NT2/D1 (cell line): ENCODE measurements around the gene P2RX1.
A peak's percentile ranks its signal among the peaks of the same experiment; 100 is the strongest.

Experiments
- DNase-seq: peaks from one replicate; pipeline ENCODE4 v3.0.0-alpha.2; 2011; ENCODE audit warnings: low read depth, low spot score
- H3K27me3 ChIP-seq: 2 replicates; pipeline ENCODE4 v1.6.0; 2011; ENCODE audit warnings: mild to moderate bottlenecking; ENCODE audit not compliant: insufficient read length, insufficient read depth
- H3K36me3 ChIP-seq: 2 replicates; pipeline ENCODE4 v1.6.1; 2011; ENCODE audit warnings: mild to moderate bottlenecking, low read length, mixed read lengths; ENCODE audit not compliant: insufficient read depth, insufficient read length
- H3K4me1 ChIP-seq: 2 replicates; pipeline ENCODE4 v1.5.1; 2011; ENCODE audit not compliant: insufficient read depth, insufficient read length
- H3K4me3 ChIP-seq: 2 replicates; pipeline ENCODE4 v1.5.1; 2011; ENCODE audit warnings: low read depth; ENCODE audit not compliant: insufficient read length
- H3K9ac ChIP-seq: 2 replicates; pipeline ENCODE4 v1.6.0; 2011; ENCODE audit warnings: low read depth; ENCODE audit not compliant: insufficient read length
- H3K9me3 ChIP-seq: 2 replicates; pipeline ENCODE4 v1.5.1; 2011; ENCODE audit warnings: mild to moderate bottlenecking, low read length; ENCODE audit not compliant: insufficient read depth
- SUZ12 ChIP-seq: IDR thresholded peaks from 2 replicates; pipeline ENCODE4 v1.6.1; 2011; ENCODE audit not compliant: insufficient read length, insufficient read depth; ENCODE audit errors: extremely low read depth
- YY1 ChIP-seq: IDR thresholded peaks from 2 replicates; pipeline ENCODE4 v1.6.1; 2011; ENCODE audit not compliant: insufficient read length, insufficient read depth
- ZNF274 ChIP-seq: IDR thresholded peaks from 2 replicates; pipeline ENCODE4 v1.6.1; 2011; ENCODE audit warnings: mild to moderate bottlenecking, low read depth, low read length

Gene P2RX1

DNA sequence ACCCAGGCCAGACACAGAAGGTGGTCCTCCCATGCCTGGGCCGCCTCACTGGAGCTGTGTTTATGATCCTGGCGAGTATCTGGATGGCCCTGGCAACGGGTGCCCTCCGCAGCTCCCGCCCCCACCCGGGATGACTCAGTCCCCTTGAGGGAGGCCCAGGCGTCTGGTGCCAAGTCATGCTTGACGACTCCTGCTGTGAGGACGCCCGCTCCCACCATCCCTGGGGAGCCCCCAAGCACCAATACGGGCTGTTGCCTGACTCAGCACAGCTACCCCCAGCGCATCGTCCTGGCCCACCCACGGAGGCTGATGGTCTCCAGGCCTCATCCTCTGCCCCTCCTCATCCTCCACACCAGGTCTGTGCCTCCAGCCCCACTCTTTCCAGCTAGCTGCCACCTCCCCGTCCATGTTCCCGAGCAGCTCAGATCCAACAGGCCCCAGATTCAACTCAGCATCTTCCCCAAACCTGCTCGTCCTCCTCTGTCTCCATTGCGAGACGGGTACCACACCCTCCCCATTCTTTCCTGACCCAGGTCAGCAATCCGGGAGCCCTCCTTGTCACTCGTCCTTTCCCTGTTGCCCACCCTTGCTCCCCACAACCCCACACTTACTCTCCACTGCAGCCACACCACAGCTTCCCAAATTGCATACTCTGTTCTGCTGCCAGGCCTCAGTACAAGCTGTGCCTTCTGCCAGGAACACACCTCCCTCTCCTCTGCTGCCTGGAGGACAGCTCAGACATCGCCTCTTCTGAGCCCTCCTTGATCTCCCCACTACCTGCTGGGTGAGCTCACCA is 26.0 kb downstream of the P2RX1 start:
- Histone ChIP-seq H3K4me1 (peaks cover 31% of the 10 kb centered on the region), H3K9me3 (no peaks in the 10 kb centered on the region), H3K27me3 (peaks cover 15% of the 10 kb centered on the region), H3K4me3 (no peak overlapping the region), H3K9ac (no peak overlapping the region), H3K36me3 (peaks cover 2% of the 10 kb centered on the region)
- TF ChIP-seq SUZ12: no peak
- DNase-seq: no peak

DNA sequence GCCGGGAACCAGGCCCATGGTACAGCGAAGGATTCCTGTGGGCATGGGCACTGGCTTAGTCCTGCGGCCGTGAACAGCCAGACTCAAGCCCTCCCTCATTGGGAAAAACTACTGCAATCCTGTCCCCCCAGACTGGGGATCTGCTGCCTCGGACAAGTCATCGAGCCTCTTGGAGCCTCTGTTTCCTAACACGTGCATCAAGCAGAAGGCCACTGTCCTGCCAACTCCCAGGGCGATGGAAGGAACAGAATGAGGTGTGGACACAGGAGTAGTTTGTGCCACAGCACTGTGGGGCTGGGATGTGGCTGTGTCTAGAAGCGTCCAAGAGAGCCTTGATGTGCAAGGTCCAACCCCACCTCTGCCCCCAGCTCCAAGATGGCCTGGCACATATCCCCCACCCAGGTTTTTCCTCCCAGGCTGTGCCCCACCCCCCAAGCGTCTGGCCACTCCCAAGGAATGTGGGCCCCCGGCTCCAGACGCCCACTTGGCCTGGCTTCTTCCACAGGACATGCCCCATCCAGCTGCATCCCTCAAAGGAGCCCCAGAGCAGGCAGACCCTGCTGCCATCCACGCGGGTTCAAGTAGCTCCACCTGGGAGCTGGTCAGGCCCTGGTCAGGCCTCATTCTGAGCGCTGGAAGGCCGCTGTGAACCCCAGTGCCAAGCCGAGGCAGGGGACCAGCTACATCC is 26.8 kb downstream of the P2RX1 start:
- no peak for DNase-seq
- H3K9me3 ChIP-seq: no peaks in the 10 kb centered on the region
- TF ChIP-seq YY1 (no peak), SUZ12 (no peak), ZNF274 (no peak)
- peaks cover 8% of the 10 kb centered on the region for H3K36me3 ChIP-seq
- H3K9ac ChIP-seq: peak overlapping the region; percentile 32
- H3K27me3 ChIP-seq: peaks cover 15% of the 10 kb centered on the region
- H3K4me3 ChIP-seq: no peak overlapping the region
- H3K4me1 ChIP-seq: peaks cover 35% of the 10 kb centered on the region

DNA sequence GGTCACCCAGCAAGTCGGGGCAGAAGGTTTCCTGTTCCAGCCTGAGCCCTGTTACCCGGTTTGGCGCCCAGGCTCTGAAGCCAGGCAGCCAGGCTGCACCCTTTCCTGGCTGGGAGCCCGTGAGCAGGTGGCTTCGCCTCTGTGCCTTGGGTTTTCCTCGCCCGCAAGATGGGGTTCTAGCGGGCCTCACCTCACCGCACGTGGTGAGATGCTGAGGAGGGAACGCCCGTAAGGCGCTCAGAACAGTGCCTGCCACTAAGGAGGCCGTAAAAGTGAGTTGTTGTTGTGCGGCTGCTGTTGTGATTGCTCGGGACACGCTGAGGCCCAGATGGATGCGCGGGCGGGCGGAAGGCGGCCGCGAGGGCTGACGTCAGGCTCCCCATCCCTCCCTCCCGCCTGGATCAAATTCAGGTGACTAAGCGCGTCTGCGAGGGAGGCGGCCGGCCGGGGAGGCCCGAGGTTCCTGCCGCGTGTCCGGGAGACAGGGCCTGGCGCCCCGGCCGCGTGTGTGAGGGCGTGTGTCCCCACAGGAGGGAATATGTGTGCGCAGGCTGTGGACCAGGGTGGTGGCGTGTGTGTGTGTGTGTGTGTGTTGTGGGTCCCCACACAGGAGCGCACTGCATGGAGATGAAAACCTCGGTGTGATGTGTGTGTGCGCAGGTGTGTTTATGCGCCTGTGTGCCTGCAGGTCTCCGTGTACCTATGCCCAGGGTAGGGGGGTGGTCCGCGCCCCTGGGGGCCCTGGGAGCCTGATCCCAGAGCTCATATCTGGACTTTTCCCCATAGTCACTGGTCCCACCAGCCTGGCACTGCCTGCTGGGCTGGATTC is 27.7 kb downstream of the P2RX1 start:
- no peak for DNase-seq
- H3K4me1 ChIP-seq: peaks cover 32% of the 10 kb centered on the region

GRCh38 chr17:3887804-3888203 is 28.5 kb downstream of the P2RX1 start:
- peaks cover 15% of the 10 kb centered on the region for H3K27me3 ChIP-seq
- no peaks in the 10 kb centered on the region for H3K9me3 ChIP-seq
- no peak overlapping the region for H3K9ac ChIP-seq
- TF ChIP-seq YY1: no peak
- TF ChIP-seq ZNF274: no peak
- no peak for TF ChIP-seq SUZ12
- H3K36me3 ChIP-seq: peaks cover 11% of the 10 kb centered on the region
- peaks cover 31% of the 10 kb centered on the region for H3K4me1 ChIP-seq
- no peak overlapping the region for H3K4me3 ChIP-seq
- DNase-seq: no peak

More for the DNA sequence above, 27.7 kb downstream of the P2RX1 start:
- Histone ChIP-seq H3K9me3 (no peaks in the 10 kb centered on the region), H3K27me3 (peaks cover 15% of the 10 kb centered on the region), H3K36me3 (peaks cover 11% of the 10 kb centered on the region), H3K9ac (no peak overlapping the region), H3K4me3 (no peak overlapping the region)
- TF ChIP-seq YY1: no peak
- TF ChIP-seq SUZ12: no peak
- no peak for TF ChIP-seq ZNF274

DNA sequence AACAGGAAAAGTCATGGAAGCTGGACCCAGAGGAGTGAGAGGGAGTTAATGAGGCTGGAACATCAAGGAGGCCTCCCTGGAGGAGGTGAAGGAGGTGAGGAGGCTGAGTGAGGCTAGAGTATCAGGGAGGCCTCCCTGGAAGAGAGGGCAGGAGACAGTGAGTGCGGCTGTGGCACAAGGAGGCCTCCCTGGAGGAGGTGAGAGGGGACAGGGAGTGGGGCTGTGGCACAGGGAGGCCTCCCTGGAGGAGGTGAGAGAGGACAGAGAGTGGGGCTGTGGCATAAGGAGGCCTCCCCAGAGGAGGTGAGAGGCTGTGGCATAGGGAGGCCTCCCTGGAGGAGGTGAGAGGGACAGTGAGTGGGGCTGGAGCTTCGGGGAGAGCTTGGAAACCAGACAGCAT is 28.9 kb downstream of the P2RX1 start:
- no peaks in the 10 kb centered on the region for H3K9me3 ChIP-seq
- peak overlapping the region; percentile 32 for H3K9ac ChIP-seq
- no peak overlapping the region for H3K4me3 ChIP-seq
- peaks cover 11% of the 10 kb centered on the region for H3K36me3 ChIP-seq
- DNase-seq: no peak
- H3K27me3 ChIP-seq: peaks cover 15% of the 10 kb centered on the region
- TF ChIP-seq YY1 (no peak), SUZ12 (no peak), ZNF274 (no peak)
- H3K4me1 ChIP-seq: peaks cover 31% of the 10 kb centered on the region

DNA sequence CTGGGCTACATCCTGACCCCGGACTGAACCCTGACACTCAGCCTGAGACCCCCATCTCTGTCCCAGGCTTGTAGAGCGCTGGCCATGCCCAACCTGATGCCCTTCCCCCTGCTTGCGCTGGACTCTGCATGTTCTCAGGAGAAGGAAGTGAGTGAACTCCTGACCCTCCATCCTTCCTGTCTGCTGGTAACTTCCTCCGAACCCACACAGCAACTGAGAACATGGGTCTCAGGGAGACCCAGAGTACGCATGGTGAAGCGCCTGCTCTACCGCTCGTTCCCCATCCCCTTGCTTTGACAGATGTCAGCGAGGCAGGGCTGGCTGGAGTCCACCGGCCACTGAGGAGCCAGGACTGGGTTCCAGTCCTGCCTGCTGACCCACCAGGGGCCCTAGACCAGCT is 29.5 kb downstream of the P2RX1 start:
- no peak overlapping the region for H3K4me3 ChIP-seq
- peak overlapping the region; percentile 32 for H3K9ac ChIP-seq
- TF ChIP-seq YY1 (no peak), SUZ12 (no peak), ZNF274 (no peak)
- H3K9me3 ChIP-seq: no peaks in the 10 kb centered on the region
- H3K27me3 ChIP-seq: peaks cover 10% of the 10 kb centered on the region
- peaks cover 30% of the 10 kb centered on the region for H3K4me1 ChIP-seq
- H3K36me3 ChIP-seq: peaks cover 11% of the 10 kb centered on the region
- no peak for DNase-seq

- TF ChIP-seq SUZ12: no peak
- TF ChIP-seq YY1: no peak
- TF ChIP-seq ZNF274: no peak
- no peaks in the 10 kb centered on the region for H3K9me3 ChIP-seq
- peaks cover 11% of the 10 kb centered on the region for H3K36me3 ChIP-seq
- H3K27me3 ChIP-seq: peaks cover 2% of the 10 kb centered on the region
- H3K4me3 ChIP-seq: no peak overlapping the region
- H3K4me1 ChIP-seq: peaks cover 26% of the 10 kb centered on the region
- DNase-seq: no peak
- H3K9ac ChIP-seq: no peak overlapping the region
Observed at GRCh38 chr17:3885970-3886369, 30.3 kb downstream of the P2RX1 start.
